ENCODE measurements around the gene SLC8A1. TPM values are rescaled to one million over a fixed set of nuclear protein-coding genes. Genes with fewer than 3 reads are reported as not detected.

The SLC8A1 gene
- total RNA-seq, 1 donor from 2014 or later = 9.6 TPM

DNA sequence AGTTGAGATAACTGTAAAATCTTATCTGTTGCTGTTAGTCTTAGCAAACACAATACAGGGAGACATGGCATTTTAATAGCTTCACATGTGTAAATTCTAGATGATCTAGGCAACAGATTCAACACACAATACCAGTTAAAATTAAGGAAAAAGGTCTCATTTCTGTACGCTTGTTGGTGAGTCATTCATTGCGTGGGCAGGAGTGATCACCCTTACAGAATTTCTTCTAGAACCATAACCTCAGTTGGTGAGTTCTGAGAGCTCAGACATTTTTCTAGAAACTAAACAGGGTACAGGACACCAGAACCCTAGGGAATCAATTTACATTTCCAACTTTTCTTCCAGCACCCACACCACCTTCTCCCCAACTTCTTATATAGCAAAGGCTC, 81.9 kb downstream of the SLC8A1 start:
- Histone ChIP-seq H3K4me1 (peaks cover 19% of the 10 kb centered on the region), H3K79me2 (ENCODE audit: low read depth) (no peaks in the 10 kb centered on the region), H3K27ac (no peak overlapping the region), H4K20me1 (ENCODE audit: low read depth) (no peaks in the 10 kb centered on the region), H3F3A (ENCODE audit: low read depth) (no peaks in the 10 kb centered on the region), H2AFZ (replicated peaks) (no peak overlapping the region), H3K9ac (no peak overlapping the region), H3K4me2 (no peak overlapping the region), H3K9me3 (ENCODE audit: low read depth) (no peaks in the 10 kb centered on the region), H3K36me3 (no peaks in the 10 kb centered on the region), H3K27me3 (no peaks in the 10 kb centered on the region), H3K4me3 (no peak overlapping the region)
- no peaks in the 10 kb centered on the region for H3K9me3 Mint-ChIP-seq
- TF ChIP-seq EZH2 (IDR thresholded peaks at IDR 0.05) (no peak), EZH2phosphoT487 (IDR thresholded peaks at IDR 0.05) (no peak)
- TF ChIP-seq, protein P1, sequence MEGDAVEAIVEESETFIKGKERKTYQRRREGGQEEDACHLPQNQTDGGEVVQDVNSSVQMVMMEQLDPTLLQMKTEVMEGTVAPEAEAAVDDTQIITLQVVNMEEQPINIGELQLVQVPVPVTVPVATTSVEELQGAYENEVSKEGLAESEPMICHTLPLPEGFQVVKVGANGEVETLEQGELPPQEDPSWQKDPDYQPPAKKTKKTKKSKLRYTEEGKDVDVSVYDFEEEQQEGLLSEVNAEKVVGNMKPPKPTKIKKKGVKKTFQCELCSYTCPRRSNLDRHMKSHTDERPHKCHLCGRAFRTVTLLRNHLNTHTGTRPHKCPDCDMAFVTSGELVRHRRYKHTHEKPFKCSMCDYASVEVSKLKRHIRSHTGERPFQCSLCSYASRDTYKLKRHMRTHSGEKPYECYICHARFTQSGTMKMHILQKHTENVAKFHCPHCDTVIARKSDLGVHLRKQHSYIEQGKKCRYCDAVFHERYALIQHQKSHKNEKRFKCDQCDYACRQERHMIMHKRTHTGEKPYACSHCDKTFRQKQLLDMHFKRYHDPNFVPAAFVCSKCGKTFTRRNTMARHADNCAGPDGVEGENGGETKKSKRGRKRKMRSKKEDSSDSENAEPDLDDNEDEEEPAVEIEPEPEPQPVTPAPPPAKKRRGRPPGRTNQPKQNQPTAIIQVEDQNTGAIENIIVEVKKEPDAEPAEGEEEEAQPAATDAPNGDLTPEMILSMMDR (IDR thresholded peaks at IDR 0.05) = no peak
- no peak overlapping the region for H3K4me3 Mint-ChIP-seq
- H3K27ac Mint-ChIP-seq = no peak overlapping the region
- peaks cover 23% of the 10 kb centered on the region for H3K4me1 Mint-ChIP-seq
- H3K36me3 Mint-ChIP-seq = no peaks in the 10 kb centered on the region
- no peaks in the 10 kb centered on the region for H3K27me3 Mint-ChIP-seq (ENCODE audit: insufficient read depth, low read depth)
- DNase-seq (ENCODE audit: low spot score) = no peak

DNA sequence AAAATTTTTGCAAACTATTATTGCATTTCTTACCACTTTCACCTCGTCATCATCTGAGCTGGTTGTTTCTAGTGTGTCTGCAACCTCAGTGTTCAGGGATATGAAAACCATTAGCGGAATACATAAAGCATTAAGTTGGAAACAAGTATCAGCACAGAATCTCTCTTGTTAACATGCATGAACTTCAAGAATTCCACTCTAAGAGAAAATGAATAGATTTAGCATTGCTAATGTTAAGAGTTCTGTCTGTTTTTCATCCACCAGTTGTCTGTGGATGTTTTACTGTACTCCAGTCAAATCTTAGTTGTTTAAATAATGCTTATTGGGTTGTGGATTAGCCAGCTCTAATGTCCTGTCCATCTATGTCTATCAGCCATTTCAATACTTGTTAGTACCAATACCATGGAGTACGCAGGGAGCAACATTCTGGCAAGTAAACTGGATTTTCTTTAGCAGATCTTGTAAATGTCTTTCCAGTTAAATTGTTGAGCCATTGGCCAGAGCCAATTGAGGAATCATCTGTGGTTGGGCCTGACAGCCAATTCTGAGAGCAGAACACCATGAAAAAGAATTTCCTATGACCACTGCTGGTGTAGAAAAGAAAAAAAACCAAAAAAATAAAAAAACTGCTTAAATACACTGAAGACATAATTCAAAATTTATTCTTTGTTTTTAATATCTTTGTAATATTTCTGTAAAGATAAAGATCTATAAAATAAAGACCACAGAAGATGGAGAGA, 82.5 kb downstream of the SLC8A1 start:
- Histone ChIP-seq H3F3A (ENCODE audit: low read depth) (no peaks in the 10 kb centered on the region), H2AFZ (replicated peaks) (no peak overlapping the region), H3K4me3 (no peak overlapping the region), H4K20me1 (ENCODE audit: low read depth) (no peaks in the 10 kb centered on the region), H3K9ac (no peak overlapping the region), H3K27me3 (no peaks in the 10 kb centered on the region), H3K9me3 (ENCODE audit: low read depth) (no peaks in the 10 kb centered on the region), H3K4me1 (peaks cover 19% of the 10 kb centered on the region), H3K36me3 (no peaks in the 10 kb centered on the region), H3K4me2 (no peak overlapping the region), H3K79me2 (ENCODE audit: low read depth) (no peaks in the 10 kb centered on the region), H3K27ac (no peak overlapping the region)
- TF ChIP-seq, protein P1 (IDR thresholded peaks at IDR 0.05) = no peak
- no peak for TF ChIP-seq EZH2 (IDR thresholded peaks at IDR 0.05)
- TF ChIP-seq EZH2phosphoT487 (IDR thresholded peaks at IDR 0.05) = no peak
- Mint-ChIP-seq H3K4me1 (peaks cover 23% of the 10 kb centered on the region), H3K36me3 (no peaks in the 10 kb centered on the region), H3K27me3 (ENCODE audit: insufficient read depth, low read depth) (no peaks in the 10 kb centered on the region), H3K9me3 (no peaks in the 10 kb centered on the region), H3K4me3 (no peak overlapping the region), H3K27ac (no peak overlapping the region)
- DNase-seq (ENCODE audit: low spot score) = no peak

DNA sequence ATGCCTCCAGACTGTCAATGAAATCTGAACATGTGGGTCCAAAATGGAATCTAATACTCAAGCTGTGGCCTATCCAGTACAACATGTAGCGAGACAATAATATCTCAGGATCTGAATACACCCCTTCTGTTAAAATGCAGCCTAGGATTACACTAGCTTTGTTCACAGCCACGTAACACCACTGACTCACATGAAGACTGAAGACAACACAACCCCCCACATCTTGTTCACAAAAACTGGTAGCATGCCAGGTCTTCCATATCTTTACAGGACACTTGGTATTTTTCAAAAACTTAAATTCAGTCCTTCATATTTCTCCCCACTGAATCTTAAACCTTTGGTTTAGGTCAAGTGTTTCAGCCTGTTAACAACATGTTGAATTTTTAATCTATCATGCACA, 84.2 kb downstream of the SLC8A1 start:
- Histone ChIP-seq H4K20me1 (ENCODE audit: low read depth) (no peaks in the 10 kb centered on the region), H3K79me2 (ENCODE audit: low read depth) (no peaks in the 10 kb centered on the region), H3K4me2 (no peak overlapping the region), H3K9me3 (ENCODE audit: low read depth) (no peaks in the 10 kb centered on the region), H3K4me3 (no peak overlapping the region), H3K27ac (no peak overlapping the region), H3K9ac (no peak overlapping the region), H3K4me1 (peaks cover 18% of the 10 kb centered on the region), H2AFZ (replicated peaks) (no peak overlapping the region), H3F3A (ENCODE audit: low read depth) (no peaks in the 10 kb centered on the region), H3K36me3 (no peaks in the 10 kb centered on the region), H3K27me3 (no peaks in the 10 kb centered on the region)
- H3K36me3 Mint-ChIP-seq = no peaks in the 10 kb centered on the region
- no peak overlapping the region for H3K27ac Mint-ChIP-seq
- DNase-seq (ENCODE audit: low spot score) = no peak
- H3K4me1 Mint-ChIP-seq = peaks cover 24% of the 10 kb centered on the region
- no peaks in the 10 kb centered on the region for H3K9me3 Mint-ChIP-seq
- TF ChIP-seq EZH2 (IDR thresholded peaks at IDR 0.05) (no peak), EZH2phosphoT487 (IDR thresholded peaks at IDR 0.05) (no peak)
- TF ChIP-seq, protein P1 (IDR thresholded peaks at IDR 0.05) = no peak
- no peak overlapping the region for H3K4me3 Mint-ChIP-seq
- no peaks in the 10 kb centered on the region for H3K27me3 Mint-ChIP-seq (ENCODE audit: insufficient read depth, low read depth)

All from neural progenitor cell (in vitro differentiated cells).